ENCODE data around the gene ENGASE. TPM values are rescaled to one million over a fixed set of nuclear protein-coding genes. Genes with fewer than 3 reads are reported as not detected.

The ENGASE gene
- total RNA-seq, 1 donor from 2014 or later = 31.5 TPM

GRCh38 chr17:79052131-79052530 is 22.5 kb upstream of the ENGASE start:
- no peak for TF ChIP-seq CTCF (IDR thresholded peaks at IDR 0.05; ENCODE audit: borderline replicate concordance)
- peaks cover 40% of the 10 kb centered on the region for H3K4me1 ChIP-seq
- H3K4me3 ChIP-seq = no peak overlapping the region
- DNase-seq = no peak
- H3K36me3 ChIP-seq = peaks cover 29% of the 10 kb centered on the region
- H3K27me3 ChIP-seq (ENCODE audit: low read depth) = no peaks in the 10 kb centered on the region
- intact Hi-C loops (cut with micrococcal nuclease) = no loop called here
- H3K27ac ChIP-seq (replicated peaks) = no peak overlapping the region
- H3K9me3 ChIP-seq (replicated peaks) = peaks cover 16% of the 10 kb centered on the region

GRCh38 chr17:79053251-79053925 is 21.2 kb upstream of the ENGASE start:
- Histone ChIP-seq H3K4me3 (no peak overlapping the region), H3K36me3 (peaks cover 16% of the 10 kb centered on the region), H3K27me3 (ENCODE audit: low read depth) (no peaks in the 10 kb centered on the region), H3K4me1 (peaks cover 28% of the 10 kb centered on the region), H3K9me3 (replicated peaks) (peaks cover 16% of the 10 kb centered on the region), H3K27ac (replicated peaks) (peak overlapping the region; percentile 44)
- DNase-seq = no peak
- intact Hi-C loops (cut with micrococcal nuclease) = no loop called here
- no peak for TF ChIP-seq CTCF (IDR thresholded peaks at IDR 0.05; ENCODE audit: borderline replicate concordance)

GRCh38 chr17:79054200-79054960 is 20.2 kb upstream of the ENGASE start:
- TF ChIP-seq CTCF (IDR thresholded peaks at IDR 0.05; ENCODE audit: borderline replicate concordance) = no peak
- peaks cover 16% of the 10 kb centered on the region for H3K9me3 ChIP-seq (replicated peaks)
- no peak for DNase-seq
- H3K27me3 ChIP-seq (ENCODE audit: low read depth) = no peaks in the 10 kb centered on the region
- H3K36me3 ChIP-seq = peaks cover 7% of the 10 kb centered on the region
- intact Hi-C loops (cut with micrococcal nuclease) = no loop called here
- peaks cover 18% of the 10 kb centered on the region for H3K4me1 ChIP-seq
- H3K27ac ChIP-seq (replicated peaks) = peak overlapping the region; percentile 57
- H3K4me3 ChIP-seq = no peak overlapping the region

GRCh38 chr17:79055197-79055596 is 19.4 kb upstream of the ENGASE start:
- intact Hi-C loops (cut with micrococcal nuclease) = no loop called here
- no peak overlapping the region for H3K4me3 ChIP-seq
- H3K4me1 ChIP-seq = peaks cover 15% of the 10 kb centered on the region
- H3K9me3 ChIP-seq (replicated peaks) = peaks cover 16% of the 10 kb centered on the region
- no peak for DNase-seq
- peak overlapping the region; percentile 57 for H3K27ac ChIP-seq (replicated peaks)
- H3K36me3 ChIP-seq = no peaks in the 10 kb centered on the region
- no peak for TF ChIP-seq CTCF (IDR thresholded peaks at IDR 0.05; ENCODE audit: borderline replicate concordance)
- no peaks in the 10 kb centered on the region for H3K27me3 ChIP-seq (ENCODE audit: low read depth)

GRCh38 chr17:79057737-79058385 is 16.8 kb upstream of the ENGASE start:
- Histone ChIP-seq H3K9me3 (replicated peaks) (peaks cover 16% of the 10 kb centered on the region), H3K27ac (replicated peaks) (no peak overlapping the region), H3K27me3 (ENCODE audit: low read depth) (no peaks in the 10 kb centered on the region), H3K4me1 (peaks cover 11% of the 10 kb centered on the region), H3K36me3 (no peaks in the 10 kb centered on the region), H3K4me3 (no peak overlapping the region)
- no peak for DNase-seq
- intact Hi-C loops (cut with micrococcal nuclease) = no loop called here
- TF ChIP-seq CTCF (IDR thresholded peaks at IDR 0.05; ENCODE audit: borderline replicate concordance) = no peak

Data from left ventricle myocardium inferior (tissue), 1 donor.